HG03103 (cell line): ENCODE measurements around the gene LPIN1.

Experiments used
- ATAC-seq: cut with Tn5 transposase; IDR thresholded peaks from one replicate; pipeline ENCODE4 v1.9.1; 2021; ENCODE audit warnings: low read depth; ENCODE audit not compliant: unreplicated experiment

LPIN1 gene

GRCh38 chr2:11778923-11779757 lies 32.7 kb downstream of the LPIN1 start:
- peak; percentile 90 for ATAC-seq

GRCh38 chr2:11781602-11782001 lies 35.2 kb downstream of the LPIN1 start:
- ATAC-seq, result no peak

- ATAC-seq, result no peak
These were observed 37.8 kb downstream of the LPIN1 start for GRCh38 chr2:11784280-11784679.

GRCh38 chr2:11784747-11785610 lies 38.5 kb downstream of the LPIN1 start:
- no peak for ATAC-seq

GRCh38 chr2:11785611-11785940 lies 39.1 kb downstream of the LPIN1 start:
- no peak for ATAC-seq

- no peak for ATAC-seq
These were observed 39.8 kb downstream of the LPIN1 start for GRCh38 chr2:11786191-11786590.

GRCh38 chr2:11786592-11786991 lies 40.2 kb downstream of the LPIN1 start:
- ATAC-seq, result no peak

GRCh38 chr2:11787991-11788390 lies 41.6 kb downstream of the LPIN1 start:
- no peak for ATAC-seq

GRCh38 chr2:11788461-11789124 lies 42.2 kb downstream of the LPIN1 start:
- ATAC-seq, result no peak

GRCh38 chr2:11789243-11789642 lies 42.8 kb downstream of the LPIN1 start:
- ATAC-seq, result no peak

- ATAC-seq, result no peak
These were observed 43.8 kb downstream of the LPIN1 start for GRCh38 chr2:11790228-11790627.

- no peak for ATAC-seq
These were observed 49.2 kb downstream of the LPIN1 start for GRCh38 chr2:11795590-11795989.

GRCh38 chr2:11796190-11797171 lies 50.0 kb downstream of the LPIN1 start:
- no peak for ATAC-seq

- no peak for ATAC-seq
These were observed 51.4 kb downstream of the LPIN1 start for GRCh38 chr2:11797846-11798245.

GRCh38 chr2:11798701-11799435 lies 52.4 kb downstream of the LPIN1 start:
- no peak for ATAC-seq

GRCh38 chr2:11799826-11800225 lies 53.4 kb downstream of the LPIN1 start:
- no peak for ATAC-seq

- no peak for ATAC-seq
These were observed 56.4 kb downstream of the LPIN1 start for GRCh38 chr2:11802782-11803191.

GRCh38 chr2:11805024-11805423 lies 58.6 kb downstream of the LPIN1 start:
- no peak for ATAC-seq

GRCh38 chr2:11805920-11806319 lies 59.5 kb downstream of the LPIN1 start:
- no peak for ATAC-seq
